HepG2 (cell line): ENCODE measurements around the gene CHST12. TPM values are rescaled to one million over a fixed set of nuclear protein-coding genes. Genes with fewer than 3 reads are reported as not detected.

Experiments
- GATAD2A ChIP-seq: IDR thresholded peaks from 2 replicates; pipeline ENCODE4 v1.6.1; 2016
- HNF4A ChIP-seq: sonication (generic); formaldehyde crosslinking; IDR thresholded peaks from 2 replicates; pipeline ENCODE4 v1.4.0; 2020; ENCODE audit warnings: missing genetic modification reagents
- NONO ChIP-seq, 2 experiments: fragments of 450-650 bp in 1 of 2; sonication (generic) in 1 of 2; formaldehyde crosslinking in 1 of 2; IDR thresholded peaks in 1 of 2; conservative IDR thresholded peaks in 1 of 2; 2 replicates each; pipeline versions ENCODE4 v1.6.1 to v1.8.0; 2017 to 2022; ENCODE audit warnings: mild to moderate bottlenecking in 1 of 2, missing genetic modification reagents in 1 of 2, moderate library complexity in 1 of 2
- NR2F6 ChIP-seq, 2 experiments: IDR thresholded peaks; 2 replicates each; pipeline ENCODE4 v1.6.1; 2016; ENCODE audit warnings: antibody characterized with exemption in 1 of 2, mild to moderate bottlenecking in 1 of 2
- TSC22D2 ChIP-seq: sonication (generic); formaldehyde crosslinking; IDR thresholded peaks from 2 replicates; pipeline ENCODE4 v1.5.1; 2020; ENCODE audit warnings: missing genetic modification reagents, mild to moderate bottlenecking, borderline replicate concordance
- YEATS4 ChIP-seq: sonication (generic); formaldehyde crosslinking; IDR thresholded peaks from 2 replicates; pipeline ENCODE4 v1.4.0; 2020; ENCODE audit warnings: missing genetic modification reagents, borderline replicate concordance
- ZNF34 ChIP-seq: sonication (generic); formaldehyde crosslinking; IDR thresholded peaks from 2 replicates; pipeline ENCODE4 v1.4.0; 2020; ENCODE audit warnings: mild to moderate bottlenecking, missing genetic modification reagents, borderline replicate concordance
- polyA plus RNA-seq, 8 experiments: library from polyadenylated mRNA; depleted of rRNA in 3 of 8; stranded (reverse) in 7 of 8; unstranded in 1 of 8; fragments of >200 nt; fragmentation: Illumina TruSeq in 4 of 8; extraction: Trizol in 4 of 8; gene quantifications; 2 replicates each; pipeline versions ENCODE4 v1.2.1 to v1.2.3, GENCODE V29; 2011 to 2016; ENCODE audit warnings: low read depth in 4 of 8, missing spikeins in 1 of 8, mixed read lengths in 1 of 8; ENCODE audit not compliant: insufficient read depth in 1 of 8
- total RNA-seq, 5 experiments: library from RNA; depleted of rRNA; stranded (reverse); fragments of >200 nt; fragmentation: Illumina TruSeq; extraction: Trizol; gene quantifications; 2 replicates each; pipeline ENCODE4 v1.2.3, GENCODE V29; 2016; ENCODE audit warnings: low read depth in 1 of 5
- TF ChIP-seq, protein P1 (sequence below): sonication (generic); formaldehyde crosslinking; IDR thresholded peaks from 2 replicates; pipeline ENCODE4 v1.5.1; 2020; ENCODE audit warnings: mild to moderate bottlenecking, missing genetic modification reagents, moderate library complexity
- TF ChIP-seq, protein P2 (sequence below), 2 experiments: fragments of 450-650 bp in 1 of 2; sonication (generic) in 1 of 2; formaldehyde crosslinking; IDR thresholded peaks; 2 replicates each; pipeline versions ENCODE4 v1.5.0 to v1.8.0; 2020 to 2022; ENCODE audit warnings: mild to moderate bottlenecking in 1 of 2, missing genetic modification reagents in 1 of 2
- TF ChIP-seq, protein P3 (sequence below): IDR thresholded peaks from 2 replicates; pipeline ENCODE4 v1.4.0; 2020; ENCODE audit warnings: mild to moderate bottlenecking, missing genetic modification reagents
- TF ChIP-seq, protein P4 (sequence below): sonication (generic); formaldehyde crosslinking; IDR thresholded peaks from 2 replicates; pipeline ENCODE4 v1.8.0; 2022; ENCODE audit warnings: missing genetic modification reagents, mild to moderate bottlenecking, inconsistent platforms, borderline replicate concordance
- TF ChIP-seq, protein P5 (sequence below): fragments of 450-650 bp; IDR thresholded peaks from 2 replicates; pipeline ENCODE4 v1.6.1; 2017; ENCODE audit warnings: mild to moderate bottlenecking
- TF ChIP-seq, protein P6 (sequence below): sonication (generic); formaldehyde crosslinking; IDR thresholded peaks from 2 replicates; pipeline ENCODE4 v1.8.1; 2023; ENCODE audit warnings: mild to moderate bottlenecking, missing genetic modification reagents, borderline replicate concordance

Gene CHST12
- total and polyA plus RNA-seq, 2 of the 13 experiments (the other 11 are each of a cell fraction or from before 2014, with no cell fraction given) = 6.4 to 15.8 TPM

DNA sequence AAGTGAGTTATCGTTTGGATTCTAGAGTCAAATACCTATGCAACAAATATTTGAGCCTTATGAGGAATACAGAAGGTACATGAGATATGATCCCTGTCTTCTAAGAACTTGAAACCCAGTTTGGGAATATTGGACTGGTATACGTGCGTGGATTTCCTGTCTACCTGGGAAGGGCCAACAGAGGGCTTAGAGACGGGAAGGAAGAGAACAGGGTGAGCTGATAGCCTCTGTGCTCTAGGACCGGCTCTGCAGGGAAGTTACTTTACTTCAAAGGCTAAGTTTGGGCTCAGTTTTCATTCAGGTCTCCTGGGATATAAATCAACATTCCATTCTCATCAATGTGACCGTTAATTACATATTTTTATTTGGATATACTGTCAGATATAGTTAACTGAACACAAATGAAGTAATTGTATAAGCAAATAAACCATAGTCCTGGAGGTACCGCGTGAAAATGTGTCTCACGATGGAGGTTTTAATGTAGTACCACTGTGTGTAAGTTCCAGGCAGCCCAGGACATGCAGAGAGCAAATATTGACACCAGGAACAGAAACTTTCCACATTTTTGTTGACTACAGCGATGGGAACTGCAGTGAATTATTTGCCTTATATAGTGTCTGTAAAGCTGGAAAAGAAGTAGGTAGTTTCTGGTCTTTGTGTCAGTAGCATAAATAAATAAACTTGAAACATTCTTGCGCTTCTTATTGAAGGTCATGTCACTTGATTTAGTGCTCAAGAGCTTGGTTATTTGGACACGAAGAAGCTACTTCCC lies 8.6 kb downstream of the CHST12 start (continued):
- TF ChIP-seq, protein P1, sequence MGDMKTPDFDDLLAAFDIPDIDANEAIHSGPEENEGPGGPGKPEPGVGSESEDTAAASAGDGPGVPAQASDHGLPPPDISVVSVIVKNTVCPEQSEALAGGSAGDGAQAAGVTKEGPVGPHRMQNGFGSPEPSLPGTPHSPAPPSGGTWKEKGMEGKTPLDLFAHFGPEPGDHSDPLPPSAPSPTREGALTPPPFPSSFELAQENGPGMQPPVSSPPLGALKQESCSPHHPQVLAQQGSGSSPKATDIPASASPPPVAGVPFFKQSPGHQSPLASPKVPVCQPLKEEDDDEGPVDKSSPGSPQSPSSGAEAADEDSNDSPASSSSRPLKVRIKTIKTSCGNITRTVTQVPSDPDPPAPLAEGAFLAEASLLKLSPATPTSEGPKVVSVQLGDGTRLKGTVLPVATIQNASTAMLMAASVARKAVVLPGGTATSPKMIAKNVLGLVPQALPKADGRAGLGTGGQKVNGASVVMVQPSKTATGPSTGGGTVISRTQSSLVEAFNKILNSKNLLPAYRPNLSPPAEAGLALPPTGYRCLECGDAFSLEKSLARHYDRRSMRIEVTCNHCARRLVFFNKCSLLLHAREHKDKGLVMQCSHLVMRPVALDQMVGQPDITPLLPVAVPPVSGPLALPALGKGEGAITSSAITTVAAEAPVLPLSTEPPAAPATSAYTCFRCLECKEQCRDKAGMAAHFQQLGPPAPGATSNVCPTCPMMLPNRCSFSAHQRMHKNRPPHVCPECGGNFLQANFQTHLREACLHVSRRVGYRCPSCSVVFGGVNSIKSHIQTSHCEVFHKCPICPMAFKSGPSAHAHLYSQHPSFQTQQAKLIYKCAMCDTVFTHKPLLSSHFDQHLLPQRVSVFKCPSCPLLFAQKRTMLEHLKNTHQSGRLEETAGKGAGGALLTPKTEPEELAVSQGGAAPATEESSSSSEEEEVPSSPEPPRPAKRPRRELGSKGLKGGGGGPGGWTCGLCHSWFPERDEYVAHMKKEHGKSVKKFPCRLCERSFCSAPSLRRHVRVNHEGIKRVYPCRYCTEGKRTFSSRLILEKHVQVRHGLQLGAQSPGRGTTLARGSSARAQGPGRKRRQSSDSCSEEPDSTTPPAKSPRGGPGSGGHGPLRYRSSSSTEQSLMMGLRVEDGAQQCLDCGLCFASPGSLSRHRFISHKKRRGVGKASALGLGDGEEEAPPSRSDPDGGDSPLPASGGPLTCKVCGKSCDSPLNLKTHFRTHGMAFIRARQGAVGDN (CRISPR knock-in tag) = no peak
- TF ChIP-seq, protein P2, sequence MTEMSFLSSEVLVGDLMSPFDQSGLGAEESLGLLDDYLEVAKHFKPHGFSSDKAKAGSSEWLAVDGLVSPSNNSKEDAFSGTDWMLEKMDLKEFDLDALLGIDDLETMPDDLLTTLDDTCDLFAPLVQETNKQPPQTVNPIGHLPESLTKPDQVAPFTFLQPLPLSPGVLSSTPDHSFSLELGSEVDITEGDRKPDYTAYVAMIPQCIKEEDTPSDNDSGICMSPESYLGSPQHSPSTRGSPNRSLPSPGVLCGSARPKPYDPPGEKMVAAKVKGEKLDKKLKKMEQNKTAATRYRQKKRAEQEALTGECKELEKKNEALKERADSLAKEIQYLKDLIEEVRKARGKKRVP (CRISPR knock-in tag; IDR thresholded peaks at IDR 0.05) = 0 out of 4 replicates have a peak, but pooled peaks of 1 of the 2 experiments have one; percentile 40
- TF ChIP-seq, protein P3, sequence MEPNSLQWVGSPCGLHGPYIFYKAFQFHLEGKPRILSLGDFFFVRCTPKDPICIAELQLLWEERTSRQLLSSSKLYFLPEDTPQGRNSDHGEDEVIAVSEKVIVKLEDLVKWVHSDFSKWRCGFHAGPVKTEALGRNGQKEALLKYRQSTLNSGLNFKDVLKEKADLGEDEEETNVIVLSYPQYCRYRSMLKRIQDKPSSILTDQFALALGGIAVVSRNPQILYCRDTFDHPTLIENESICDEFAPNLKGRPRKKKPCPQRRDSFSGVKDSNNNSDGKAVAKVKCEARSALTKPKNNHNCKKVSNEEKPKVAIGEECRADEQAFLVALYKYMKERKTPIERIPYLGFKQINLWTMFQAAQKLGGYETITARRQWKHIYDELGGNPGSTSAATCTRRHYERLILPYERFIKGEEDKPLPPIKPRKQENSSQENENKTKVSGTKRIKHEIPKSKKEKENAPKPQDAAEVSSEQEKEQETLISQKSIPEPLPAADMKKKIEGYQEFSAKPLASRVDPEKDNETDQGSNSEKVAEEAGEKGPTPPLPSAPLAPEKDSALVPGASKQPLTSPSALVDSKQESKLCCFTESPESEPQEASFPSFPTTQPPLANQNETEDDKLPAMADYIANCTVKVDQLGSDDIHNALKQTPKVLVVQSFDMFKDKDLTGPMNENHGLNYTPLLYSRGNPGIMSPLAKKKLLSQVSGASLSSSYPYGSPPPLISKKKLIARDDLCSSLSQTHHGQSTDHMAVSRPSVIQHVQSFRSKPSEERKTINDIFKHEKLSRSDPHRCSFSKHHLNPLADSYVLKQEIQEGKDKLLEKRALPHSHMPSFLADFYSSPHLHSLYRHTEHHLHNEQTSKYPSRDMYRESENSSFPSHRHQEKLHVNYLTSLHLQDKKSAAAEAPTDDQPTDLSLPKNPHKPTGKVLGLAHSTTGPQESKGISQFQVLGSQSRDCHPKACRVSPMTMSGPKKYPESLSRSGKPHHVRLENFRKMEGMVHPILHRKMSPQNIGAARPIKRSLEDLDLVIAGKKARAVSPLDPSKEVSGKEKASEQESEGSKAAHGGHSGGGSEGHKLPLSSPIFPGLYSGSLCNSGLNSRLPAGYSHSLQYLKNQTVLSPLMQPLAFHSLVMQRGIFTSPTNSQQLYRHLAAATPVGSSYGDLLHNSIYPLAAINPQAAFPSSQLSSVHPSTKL (CRISPR knock-in tag) = peak; percentile 74; the same call in 1 of the 2 replicates
- TF ChIP-seq TSC22D2 (CRISPR knock-in tag) (no peak), NONO (IDR thresholded peaks at IDR 0.05) (no peak), NONO (CRISPR knock-in tag; conservative IDR thresholded peaks at IDR 0.05) (no peak), ZNF34 (CRISPR knock-in tag) (no peak), NR2F6 (IDR thresholded peaks at IDR 0.05) (no peak; the same call in 1 of the 2 replicates), NR2F6 (CRISPR knock-in tag; IDR thresholded peaks at IDR 0.05) (peak; percentile 5; the same call in 1 of the 2 replicates), GATAD2A (CRISPR knock-in tag) (peak; percentile 73; the same call in 1 of the 2 replicates), YEATS4 (0 out of 2 replicates have a peak, but pooled peaks have one; percentile 42), HNF4A (0 out of 2 replicates have a peak, but pooled peaks have one; percentile 4)
- TF ChIP-seq, protein P4, sequence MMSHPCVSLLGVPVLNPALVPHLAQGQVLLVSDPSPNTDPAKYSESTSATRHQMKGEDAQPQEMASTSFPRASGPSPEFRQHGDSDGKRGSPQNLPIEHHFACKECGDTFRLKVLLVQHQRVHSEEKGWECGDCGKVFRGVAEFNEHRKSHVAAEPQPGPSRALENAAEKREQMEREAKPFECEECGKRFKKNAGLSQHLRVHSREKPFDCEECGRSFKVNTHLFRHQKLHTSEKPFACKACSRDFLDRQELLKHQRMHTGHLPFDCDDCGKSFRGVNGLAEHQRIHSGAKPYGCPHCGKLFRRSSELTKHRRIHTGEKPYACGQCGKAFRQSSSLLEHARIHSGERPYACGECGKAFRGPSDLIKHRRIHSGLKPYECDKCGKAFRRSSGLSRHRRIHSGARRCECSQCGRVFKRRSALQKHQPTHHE (CRISPR knock-in tag) = peak; percentile 35; the same call in 1 of the 2 replicates
- TF ChIP-seq, protein P5, sequence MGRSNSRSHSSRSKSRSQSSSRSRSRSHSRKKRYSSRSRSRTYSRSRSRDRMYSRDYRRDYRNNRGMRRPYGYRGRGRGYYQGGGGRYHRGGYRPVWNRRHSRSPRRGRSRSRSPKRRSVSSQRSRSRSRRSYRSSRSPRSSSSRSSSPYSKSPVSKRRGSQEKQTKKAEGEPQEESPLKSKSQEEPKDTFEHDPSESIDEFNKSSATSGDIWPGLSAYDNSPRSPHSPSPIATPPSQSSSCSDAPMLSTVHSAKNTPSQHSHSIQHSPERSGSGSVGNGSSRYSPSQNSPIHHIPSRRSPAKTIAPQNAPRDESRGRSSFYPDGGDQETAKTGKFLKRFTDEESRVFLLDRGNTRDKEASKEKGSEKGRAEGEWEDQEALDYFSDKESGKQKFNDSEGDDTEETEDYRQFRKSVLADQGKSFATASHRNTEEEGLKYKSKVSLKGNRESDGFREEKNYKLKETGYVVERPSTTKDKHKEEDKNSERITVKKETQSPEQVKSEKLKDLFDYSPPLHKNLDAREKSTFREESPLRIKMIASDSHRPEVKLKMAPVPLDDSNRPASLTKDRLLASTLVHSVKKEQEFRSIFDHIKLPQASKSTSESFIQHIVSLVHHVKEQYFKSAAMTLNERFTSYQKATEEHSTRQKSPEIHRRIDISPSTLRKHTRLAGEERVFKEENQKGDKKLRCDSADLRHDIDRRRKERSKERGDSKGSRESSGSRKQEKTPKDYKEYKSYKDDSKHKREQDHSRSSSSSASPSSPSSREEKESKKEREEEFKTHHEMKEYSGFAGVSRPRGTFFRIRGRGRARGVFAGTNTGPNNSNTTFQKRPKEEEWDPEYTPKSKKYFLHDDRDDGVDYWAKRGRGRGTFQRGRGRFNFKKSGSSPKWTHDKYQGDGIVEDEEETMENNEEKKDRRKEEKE = no peak
- TF ChIP-seq, protein P6, sequence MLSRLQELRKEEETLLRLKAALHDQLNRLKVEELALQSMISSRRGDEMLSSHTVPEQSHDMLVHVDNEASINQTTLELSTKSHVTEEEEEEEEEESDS (CRISPR knock-in tag) = no peak
